H54 (cell line): ENCODE data around the gene AHI1.

ENCODE experiments used
- DNase-seq: peaks from one replicate; pipeline ENCODE4 v3.0.0; 2011; ENCODE audit warnings: low spot score, mixed read lengths; ENCODE audit not compliant: insufficient read length
- FAIRE-seq: peaks from 3 replicates; lab custom pipeline; 2011; peaks lifted over from hg19 to GRCh38; lab: Jason Lieb, UNC
- POLR2A ChIP-seq: IDR thresholded peaks from 2 replicates; pipeline ENCODE4 v1.6.1; 2011; ENCODE audit warnings: low read depth, mild to moderate bottlenecking, low read length

Gene AHI1

DNA sequence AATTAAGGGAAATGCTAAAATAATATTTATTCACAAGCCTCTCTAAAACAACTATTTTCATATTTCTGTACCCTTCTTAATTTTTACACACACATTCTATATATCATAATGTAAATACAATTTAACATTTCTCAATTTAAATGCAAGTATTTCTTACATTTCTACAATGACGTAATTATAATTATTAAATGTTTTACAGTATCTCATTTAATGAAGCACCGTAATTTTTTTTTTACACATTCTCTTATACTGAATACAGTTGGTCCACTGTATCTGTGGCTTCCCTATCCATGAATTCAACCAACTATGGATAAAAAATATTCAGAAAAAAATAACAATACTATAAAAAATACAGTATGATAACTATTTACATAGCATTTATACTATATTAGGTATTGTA is 85.7 kb downstream of the AHI1 start:
- FAIRE-seq, result no peak
- no peak for DNase-seq
- no peak for TF ChIP-seq POLR2A

DNA sequence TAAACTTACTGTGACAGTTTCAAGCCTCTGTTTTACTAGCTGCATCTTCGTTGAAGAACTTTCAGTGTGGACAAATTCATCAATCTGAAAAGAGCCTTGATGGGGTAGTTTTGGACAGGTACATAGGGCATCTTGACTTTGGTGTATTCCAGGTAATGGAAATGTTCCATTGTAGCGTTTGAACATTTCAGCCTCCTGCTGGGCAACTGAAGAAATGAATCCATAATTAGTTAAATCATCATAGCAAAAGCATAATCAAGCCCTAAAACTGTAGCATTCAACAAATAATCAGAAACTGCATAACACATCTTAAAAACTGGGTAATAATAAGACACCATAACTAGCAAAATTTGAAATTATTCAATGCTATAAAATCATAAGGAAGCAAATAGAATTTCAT is 86.2 kb downstream of the AHI1 start:
- TF ChIP-seq POLR2A, result no peak
- FAIRE-seq (no peak), DNase-seq (no peak)

DNA sequence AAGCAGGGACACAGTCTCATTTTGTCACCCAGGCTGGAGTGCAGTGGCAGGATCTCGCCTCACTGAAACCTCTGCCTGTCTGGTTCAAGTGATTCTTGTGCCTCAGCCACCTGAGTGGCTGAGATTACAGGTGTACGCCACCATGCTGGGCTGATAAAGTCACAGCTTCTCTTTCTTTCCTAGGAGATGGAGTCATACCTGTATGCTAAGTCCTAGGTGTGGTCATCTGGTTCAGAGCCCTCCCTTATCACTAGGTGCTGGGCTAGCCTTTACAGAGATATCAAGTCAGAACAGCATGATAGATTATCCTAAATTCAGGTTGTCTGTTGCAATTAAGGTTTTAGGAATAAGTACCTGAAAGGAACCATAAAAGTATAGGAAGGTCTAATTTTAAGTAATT is 86.7 kb downstream of the AHI1 start:
- FAIRE-seq, result no peak
- no peak for TF ChIP-seq POLR2A
- DNase-seq, result no peak

DNA sequence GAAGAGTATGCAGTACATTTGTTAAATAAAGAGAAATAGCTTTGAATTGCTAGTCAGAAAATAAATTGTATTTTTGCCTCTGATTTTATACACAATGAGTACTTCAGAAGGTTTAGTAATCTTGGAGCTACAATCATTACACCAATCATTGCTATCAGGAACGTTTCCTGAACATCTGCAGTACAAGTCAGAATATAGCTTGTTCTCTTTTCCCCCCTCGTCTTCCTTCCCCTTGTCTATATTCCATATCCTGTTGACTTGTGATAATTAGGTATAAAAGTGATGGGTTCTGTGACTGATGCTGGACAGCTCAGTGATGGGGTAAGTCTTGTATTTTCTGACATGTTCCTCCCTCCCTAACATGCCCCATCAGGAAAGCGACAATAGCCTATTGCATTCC is 94.0 kb downstream of the AHI1 start:
- TF ChIP-seq POLR2A, result no peak
- DNase-seq, result no peak
- no peak for FAIRE-seq

DNA sequence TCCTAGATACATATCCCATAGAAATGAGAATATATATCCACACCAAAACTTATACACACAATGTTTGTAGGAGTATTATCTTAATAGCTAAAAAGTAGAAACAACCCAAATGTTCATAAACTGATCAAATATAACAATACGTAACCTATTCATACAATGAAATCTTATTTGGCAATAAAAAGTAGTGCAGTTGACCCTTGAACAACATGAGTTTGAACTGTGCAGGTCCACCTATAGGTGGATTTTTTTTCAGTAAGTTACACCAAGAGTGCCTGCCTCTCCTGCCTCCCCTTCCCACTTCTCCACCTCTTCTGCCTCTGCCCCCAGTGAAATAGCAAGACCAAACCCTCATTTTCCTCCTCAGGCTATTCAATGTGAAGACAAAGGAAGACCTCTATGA is 95.2 kb downstream of the AHI1 start:
- FAIRE-seq, result no peak
- no peak for TF ChIP-seq POLR2A
- no peak for DNase-seq

DNA sequence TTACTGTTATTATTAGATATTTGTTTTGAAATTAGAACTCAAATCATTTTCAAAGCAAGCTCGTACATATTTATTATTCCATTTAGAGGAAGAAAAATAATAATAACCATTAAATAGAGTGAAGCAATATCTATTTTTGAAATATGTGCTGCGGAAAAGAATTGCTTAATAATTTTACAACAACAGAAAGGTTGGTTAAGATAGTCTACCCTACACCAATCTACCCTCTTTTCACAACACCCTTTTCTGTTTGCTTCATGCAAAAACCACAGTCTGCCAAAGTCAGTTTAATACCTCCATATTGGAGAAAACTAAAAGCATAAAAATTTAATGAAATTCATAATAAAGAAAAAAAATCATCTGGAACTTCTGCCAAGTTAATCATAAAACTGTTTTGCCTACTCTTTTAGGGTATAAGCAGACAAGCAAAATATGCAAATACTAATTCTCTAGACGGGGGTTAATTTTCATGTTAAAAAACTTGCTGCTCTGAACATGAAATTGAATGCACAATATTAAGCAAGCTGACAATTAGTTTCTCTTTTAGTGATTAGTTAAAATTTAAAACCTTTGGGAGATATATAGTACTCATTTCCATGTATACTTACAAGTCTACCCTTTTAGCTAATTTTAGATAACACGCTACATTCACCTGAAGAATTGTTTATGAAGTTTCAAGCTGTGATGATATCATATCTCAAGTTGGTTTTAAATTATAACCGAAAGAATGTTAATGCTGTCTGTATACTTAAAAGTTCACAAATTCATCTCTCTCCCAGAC is 100.2 kb downstream of the AHI1 start:
- FAIRE-seq, result no peak
- TF ChIP-seq POLR2A, result no peak
- DNase-seq, result no peak

DNA sequence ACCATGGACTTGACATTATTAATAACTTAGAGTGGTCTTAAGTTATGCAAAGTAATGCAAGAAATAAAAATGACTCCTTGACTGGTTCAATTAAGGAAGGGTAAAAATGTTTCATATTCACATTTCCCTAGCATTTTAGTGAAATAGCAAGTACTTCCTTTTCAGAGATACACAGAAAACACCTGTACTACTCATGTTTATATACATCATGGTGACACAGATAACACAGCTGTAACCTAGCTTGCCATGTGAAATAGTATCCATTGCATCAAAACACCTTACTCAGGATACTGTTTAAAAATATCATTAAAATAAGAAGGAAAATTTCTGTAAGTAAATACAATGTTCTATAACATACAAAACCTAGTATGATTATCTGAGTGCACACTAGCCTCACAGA is 102.4 kb downstream of the AHI1 start:
- FAIRE-seq (no peak), DNase-seq (no peak)

DNA sequence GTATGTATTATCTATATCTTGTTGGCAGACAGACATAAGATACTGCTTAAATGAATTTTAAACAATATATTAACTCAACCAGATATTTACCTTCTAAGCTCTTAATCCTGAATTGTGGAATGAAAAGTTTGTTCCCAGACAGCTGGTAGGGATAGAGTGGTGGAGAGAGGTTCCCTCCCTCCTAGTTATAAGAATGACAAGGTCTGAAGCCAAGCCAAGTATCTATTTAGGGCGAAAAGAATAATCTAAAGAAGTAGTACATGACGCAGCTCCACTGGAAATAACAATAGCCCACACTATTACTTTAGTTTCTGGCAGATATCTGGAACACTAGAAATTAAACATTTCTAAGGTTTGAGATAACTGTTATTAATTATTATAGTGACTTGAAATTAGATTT is 104.3 kb downstream of the AHI1 start:
- DNase-seq (no peak), FAIRE-seq (no peak)
- no peak for TF ChIP-seq POLR2A

More for the DNA sequence above, 102.4 kb downstream of the AHI1 start:
- no peak for TF ChIP-seq POLR2A

DNA sequence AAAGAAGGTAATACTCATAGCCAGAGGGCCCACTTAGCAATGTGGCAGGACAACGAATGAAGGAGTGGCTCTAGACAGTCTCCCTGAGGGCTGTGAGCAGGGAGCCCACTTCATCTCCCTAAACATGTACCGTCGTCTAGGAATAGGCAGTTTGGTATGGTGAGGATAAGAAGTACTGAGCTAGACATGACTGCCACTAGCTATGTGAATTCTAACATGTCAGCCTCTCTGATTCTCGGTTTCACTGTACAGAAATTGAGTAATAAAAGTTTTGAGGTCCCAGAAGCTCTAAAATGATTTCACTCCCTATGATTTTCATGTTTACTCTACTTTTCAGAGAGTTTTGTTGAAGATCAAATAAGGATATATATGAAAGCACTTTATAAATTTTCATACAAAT is 107.1 kb downstream of the AHI1 start:
- DNase-seq (no peak), FAIRE-seq (no peak)
- TF ChIP-seq POLR2A, result no peak

DNA sequence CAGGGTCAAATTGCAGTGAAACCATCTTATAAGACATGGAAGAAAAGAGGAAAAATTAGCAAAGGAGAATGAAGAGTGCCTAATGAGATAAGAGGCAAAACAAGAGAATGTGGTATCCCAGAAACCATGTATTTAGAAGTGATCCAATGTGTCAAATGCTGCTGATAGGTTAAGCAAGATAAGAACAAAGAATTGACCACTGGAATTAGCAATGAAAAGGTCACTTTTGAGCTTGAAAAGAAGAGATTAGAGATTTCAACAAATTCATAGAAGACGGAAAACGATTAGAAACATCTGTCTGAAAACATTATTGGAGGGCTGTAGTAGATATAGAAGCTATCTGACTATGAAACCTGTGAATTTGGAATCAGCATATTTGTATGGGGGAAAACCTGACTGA is 112.2 kb downstream of the AHI1 start:
- no peak for DNase-seq
- TF ChIP-seq POLR2A, result no peak
- FAIRE-seq, result no peak

DNA sequence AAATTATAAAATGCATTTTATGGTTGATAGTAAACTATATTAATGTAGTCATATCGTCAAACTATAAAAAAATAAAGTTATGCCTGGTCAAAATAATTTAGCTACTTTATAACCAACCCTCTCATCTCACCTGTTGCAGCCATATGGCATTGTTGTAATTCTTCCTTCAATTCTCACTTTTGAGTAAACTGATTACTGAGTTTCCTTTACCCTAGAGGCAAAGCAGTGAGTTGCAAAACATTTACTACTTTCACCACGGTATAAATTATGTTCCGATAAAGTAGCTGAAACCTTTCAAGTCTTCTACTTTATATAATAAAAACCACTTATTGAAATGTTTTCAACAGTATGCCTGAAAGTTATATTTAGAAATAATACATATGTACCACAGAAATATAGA is 113.8 kb downstream of the AHI1 start:
- FAIRE-seq, result no peak
- no peak for DNase-seq
- TF ChIP-seq POLR2A, result no peak

DNA sequence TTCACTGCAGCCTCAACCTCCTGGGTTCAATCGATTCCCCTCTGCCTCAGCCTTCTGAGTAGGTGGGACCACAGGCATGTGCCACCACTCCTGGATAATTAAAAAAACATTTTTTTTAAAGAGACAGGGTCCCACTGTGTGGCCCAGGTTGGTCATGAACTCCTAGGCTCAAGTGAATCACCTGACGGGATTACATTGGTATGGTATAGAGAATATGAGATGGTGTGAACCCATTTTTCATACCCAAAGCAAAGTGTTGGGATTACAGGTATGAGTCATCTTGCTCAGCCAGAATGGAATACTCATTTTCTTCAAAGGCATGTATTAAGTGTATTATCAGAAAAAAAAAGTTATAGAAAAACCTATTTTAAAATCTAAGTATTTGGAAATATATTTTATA is 114.2 kb downstream of the AHI1 start:
- DNase-seq (no peak), FAIRE-seq (no peak)
- TF ChIP-seq POLR2A, result no peak

DNA sequence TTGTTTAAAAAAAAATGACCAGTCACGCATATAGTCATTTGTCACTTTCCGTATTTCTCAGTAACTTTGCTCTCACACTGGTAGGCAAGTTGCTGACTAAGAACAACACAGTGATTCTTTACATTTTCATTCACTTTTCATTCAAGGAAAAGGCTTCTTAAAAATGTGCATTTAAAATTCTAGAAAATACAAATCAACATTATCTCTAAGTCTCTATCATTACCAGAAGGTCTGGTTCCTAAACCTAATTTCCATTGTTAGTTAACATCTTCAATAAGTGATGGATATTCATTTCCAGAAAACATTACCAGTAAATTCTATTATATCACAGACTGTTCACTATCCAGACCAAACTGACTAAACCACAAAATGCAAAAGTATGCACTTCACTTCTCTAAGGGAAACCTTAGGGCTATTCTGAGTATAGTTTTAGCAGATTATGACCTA is 115.3 kb downstream of the AHI1 start:
- no peak for TF ChIP-seq POLR2A
- no peak for DNase-seq

DNA sequence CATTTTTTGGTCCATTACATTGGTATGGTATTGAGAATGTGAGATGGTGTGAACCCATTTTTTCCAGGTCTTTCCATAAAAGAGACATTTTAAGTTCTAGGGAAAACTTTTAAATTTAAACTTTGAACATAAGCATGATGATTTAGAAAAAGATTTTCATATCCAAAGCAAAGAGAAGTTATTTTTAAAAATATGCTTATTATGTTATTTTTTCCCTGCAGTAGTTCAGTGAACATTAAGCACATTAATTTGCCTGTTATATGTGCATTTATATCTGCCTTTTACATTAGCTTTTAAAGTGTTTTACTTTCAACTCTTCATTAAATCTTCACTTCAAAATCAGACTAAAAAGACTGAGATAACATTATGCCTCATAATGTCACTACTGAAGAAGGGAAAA is 116.7 kb downstream of the AHI1 start:
- no peak for FAIRE-seq
- TF ChIP-seq POLR2A, result no peak
- no peak for DNase-seq

More for the DNA sequence above, 115.3 kb downstream of the AHI1 start:
- no peak for FAIRE-seq

DNA sequence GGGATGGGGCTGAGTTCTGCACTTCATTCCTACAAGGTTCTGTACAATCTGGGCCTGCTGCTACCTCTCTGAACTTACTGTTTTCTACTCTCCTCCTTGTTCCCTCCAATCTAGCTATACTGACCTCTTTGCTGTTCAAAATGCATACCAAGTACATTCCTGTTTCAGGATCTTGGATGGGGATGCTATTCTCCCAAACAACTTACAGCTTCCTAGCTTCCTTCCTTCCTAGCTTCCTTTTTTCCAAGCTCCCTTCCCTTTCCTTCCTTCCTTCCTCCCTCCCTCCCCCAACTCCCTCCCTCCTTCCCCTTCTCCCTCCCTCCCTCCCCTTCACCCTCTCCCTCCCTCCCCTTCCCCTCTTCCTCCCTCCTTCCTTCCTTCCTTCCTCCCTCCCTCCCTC is 117.9 kb downstream of the AHI1 start:
- DNase-seq, result no peak
- TF ChIP-seq POLR2A, result no peak
- FAIRE-seq, result no peak
